ENCODE data around the gene TUBB6. TPM values are rescaled to one million over a fixed set of nuclear protein-coding genes. Genes with fewer than 3 reads are reported as not detected.
A peak's percentile ranks its signal among the peaks of the same experiment; 100 is the strongest.

TUBB6 gene
- total RNA-seq, 2 experiments from 2014 or later: 11.1 to 11.6 TPM

DNA sequence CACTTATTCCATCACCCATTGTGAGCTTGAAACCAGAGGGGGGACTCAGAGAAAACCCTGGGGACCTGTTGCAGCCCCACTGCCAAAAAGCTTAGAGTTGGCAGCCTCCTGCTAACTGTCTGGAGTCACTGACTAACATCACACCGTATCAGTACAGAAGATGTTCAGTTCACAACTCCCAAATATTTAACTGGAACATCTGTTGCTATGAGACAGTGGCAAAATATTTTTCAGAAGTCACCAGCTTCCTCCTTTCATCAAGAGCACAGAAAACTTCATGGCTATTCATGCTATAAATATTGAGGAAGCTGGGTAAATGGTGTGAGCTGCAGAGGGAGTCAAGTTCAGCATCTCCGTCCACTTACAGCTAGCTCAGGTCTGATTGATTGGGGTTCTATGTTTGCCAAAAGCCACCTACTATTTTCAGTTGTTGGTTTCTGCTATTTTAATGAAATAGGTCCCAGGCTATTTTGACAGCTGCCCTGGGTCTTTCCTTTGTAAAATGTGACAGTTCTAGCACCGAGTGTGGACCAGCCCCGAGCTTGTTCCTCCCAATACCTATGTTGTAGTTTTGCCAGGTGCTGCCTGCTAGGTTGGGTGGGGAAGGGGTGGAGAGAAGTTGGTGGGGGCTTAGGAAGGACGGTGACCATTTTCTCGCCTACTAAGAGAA is 9.8 kb downstream of the TUBB6 start:
- DNase-seq: no peak
- peaks cover 2% of the 10 kb centered on the region for H3K9me3 Mint-ChIP-seq
- H3K27me3 Mint-ChIP-seq: no peaks in the 10 kb centered on the region
- no peak overlapping the region for H3K4me3 Mint-ChIP-seq
- no peak overlapping the region for H3K27ac Mint-ChIP-seq
- H3K4me1 Mint-ChIP-seq: no peaks in the 10 kb centered on the region
- peaks cover 7% of the 10 kb centered on the region for H3K36me3 Mint-ChIP-seq

DNA sequence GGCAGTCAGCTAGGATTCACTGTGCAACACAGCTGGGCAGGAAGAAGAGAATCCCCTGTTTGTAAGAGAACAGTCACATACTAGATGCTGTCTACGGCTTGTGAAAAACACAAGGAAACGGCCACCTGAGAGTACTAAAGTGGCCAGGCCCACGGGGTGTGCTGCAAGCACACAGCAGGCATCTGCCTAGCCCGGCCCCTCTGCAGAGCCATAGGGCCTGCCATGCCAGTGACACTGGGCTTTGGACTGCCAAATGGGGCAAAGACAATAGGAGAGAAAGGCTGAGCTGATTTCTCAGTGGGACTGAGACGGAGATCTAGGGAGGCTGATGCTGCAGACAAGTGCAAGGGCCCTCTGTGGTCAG is 10.3 kb downstream of the TUBB6 start:
- Mint-ChIP-seq H3K36me3 (peaks cover 10% of the 10 kb centered on the region), H3K9me3 (no peaks in the 10 kb centered on the region), H3K4me3 (no peak overlapping the region), H3K27me3 (no peaks in the 10 kb centered on the region), H3K27ac (no peak overlapping the region), H3K4me1 (no peaks in the 10 kb centered on the region)
- DNase-seq: no peak

GRCh38 chr18:12318857-12319256 is 10.8 kb downstream of the TUBB6 start:
- Mint-ChIP-seq H3K36me3 (peaks cover 10% of the 10 kb centered on the region), H3K9me3 (no peaks in the 10 kb centered on the region), H3K27me3 (no peaks in the 10 kb centered on the region), H3K4me3 (no peak overlapping the region), H3K4me1 (no peaks in the 10 kb centered on the region), H3K27ac (no peak overlapping the region)
- no peak for DNase-seq

DNA sequence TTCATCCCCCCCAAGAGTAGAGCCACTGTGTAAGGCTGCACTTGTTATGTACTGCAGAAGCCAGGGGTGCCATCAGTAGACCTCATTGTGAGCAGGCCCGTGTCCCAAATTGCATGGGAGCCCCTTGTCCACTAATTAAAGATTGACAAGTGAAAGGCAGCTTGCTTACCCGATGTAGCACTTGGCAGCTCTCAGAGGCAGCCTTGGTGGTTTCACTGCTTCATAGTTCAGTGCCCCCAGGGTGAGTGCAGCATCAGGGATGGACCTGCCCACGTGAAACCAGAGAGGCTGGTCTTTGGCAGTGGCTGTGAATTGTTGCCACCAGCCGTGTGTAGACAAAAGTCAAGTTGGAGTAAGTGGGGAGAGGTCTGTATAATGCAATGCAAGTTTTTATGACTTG is 13.3 kb downstream of the TUBB6 start:
- peaks cover 23% of the 10 kb centered on the region for H3K36me3 Mint-ChIP-seq

GRCh38 chr18:12324991-12325725 is 17.1 kb downstream of the TUBB6 start:
- Mint-ChIP-seq H3K36me3 (peaks cover 44% of the 10 kb centered on the region), H3K9me3 (no peaks in the 10 kb centered on the region), H3K27me3 (no peaks in the 10 kb centered on the region)

More for the DNA sequence above, 13.3 kb downstream of the TUBB6 start:
- no peaks in the 10 kb centered on the region for H3K27me3 Mint-ChIP-seq
- DNase-seq: no peak
- no peak overlapping the region for H3K4me3 Mint-ChIP-seq
- no peaks in the 10 kb centered on the region for H3K9me3 Mint-ChIP-seq
- no peak overlapping the region for H3K27ac Mint-ChIP-seq
- H3K4me1 Mint-ChIP-seq: no peaks in the 10 kb centered on the region

GRCh38 chr18:12325726-12326245 is 17.7 kb downstream of the TUBB6 start:
- Mint-ChIP-seq H3K27ac (no peak overlapping the region), H3K4me3 (no peak overlapping the region), H3K9me3 (no peaks in the 10 kb centered on the region), H3K36me3 (peaks cover 44% of the 10 kb centered on the region), H3K27me3 (no peaks in the 10 kb centered on the region), H3K4me1 (peaks cover 5% of the 10 kb centered on the region)
- no peak for DNase-seq

More at GRCh38 chr18:12324991-12325725, 17.1 kb downstream of the TUBB6 start:
- DNase-seq: no peak
- no peak overlapping the region for H3K4me3 Mint-ChIP-seq
- no peak overlapping the region for H3K27ac Mint-ChIP-seq
- H3K4me1 Mint-ChIP-seq: peaks cover 5% of the 10 kb centered on the region

- H3K27ac Mint-ChIP-seq: no peak overlapping the region
- peaks cover 40% of the 10 kb centered on the region for H3K36me3 Mint-ChIP-seq
These were observed 18.8 kb downstream of the TUBB6 start for GRCh38 chr18:12326711-12327460.

DNA sequence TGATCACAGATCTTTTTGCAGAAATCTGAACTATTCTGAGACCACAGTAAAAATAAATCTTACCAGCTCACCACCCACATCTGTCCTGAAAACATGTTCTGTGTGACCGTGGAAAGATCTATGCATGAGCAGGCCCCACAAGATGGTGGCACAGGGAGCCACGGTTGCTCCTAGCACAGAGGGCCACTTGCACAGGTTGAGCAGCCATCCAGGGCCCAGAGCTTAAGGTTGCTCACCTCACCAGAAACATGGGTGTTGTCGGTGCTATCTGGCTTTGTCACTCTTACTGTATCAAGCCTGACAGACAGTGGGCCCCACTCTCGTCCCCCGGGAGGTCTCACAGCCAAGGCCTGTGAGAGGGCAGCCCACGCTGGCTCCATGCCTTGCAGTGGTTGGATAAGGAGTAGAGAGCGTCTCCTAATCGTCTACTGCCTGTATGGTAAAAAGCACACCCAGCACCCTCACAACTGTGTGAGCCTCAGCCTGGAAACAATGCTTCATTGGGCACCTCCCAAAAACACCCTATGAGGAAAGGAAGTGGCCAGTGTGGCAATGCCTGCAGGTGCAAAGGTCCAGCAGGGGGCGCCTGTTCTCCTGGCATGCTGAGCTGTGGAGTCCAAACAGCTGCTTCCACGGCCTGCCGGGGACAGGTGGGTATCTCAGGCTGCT is 19.6 kb downstream of the TUBB6 start:
- Mint-ChIP-seq H3K4me1 (peaks cover 5% of the 10 kb centered on the region), H3K27ac (no peak overlapping the region), H3K27me3 (no peaks in the 10 kb centered on the region), H3K4me3 (no peak overlapping the region), H3K36me3 (peaks cover 40% of the 10 kb centered on the region), H3K9me3 (no peaks in the 10 kb centered on the region)
- peak; percentile 72 for DNase-seq

More at GRCh38 chr18:12326711-12327460, 18.8 kb downstream of the TUBB6 start:
- H3K27me3 Mint-ChIP-seq: no peaks in the 10 kb centered on the region
- H3K4me3 Mint-ChIP-seq: no peak overlapping the region
- peaks cover 5% of the 10 kb centered on the region for H3K4me1 Mint-ChIP-seq
- DNase-seq: no peak
- no peaks in the 10 kb centered on the region for H3K9me3 Mint-ChIP-seq

GRCh38 chr18:12328179-12328823 is 20.3 kb downstream of the TUBB6 start:
- H3K27ac Mint-ChIP-seq: no peak overlapping the region
- no peak for DNase-seq
- no peaks in the 10 kb centered on the region for H3K9me3 Mint-ChIP-seq
- no peak overlapping the region for H3K4me3 Mint-ChIP-seq
- no peaks in the 10 kb centered on the region for H3K27me3 Mint-ChIP-seq
- H3K36me3 Mint-ChIP-seq: peaks cover 38% of the 10 kb centered on the region
- H3K4me1 Mint-ChIP-seq: peaks cover 5% of the 10 kb centered on the region

- no peak for DNase-seq
- H3K36me3 Mint-ChIP-seq: peaks cover 44% of the 10 kb centered on the region
- H3K27ac Mint-ChIP-seq: no peak overlapping the region
- no peaks in the 10 kb centered on the region for H3K27me3 Mint-ChIP-seq
- no peak overlapping the region for H3K4me3 Mint-ChIP-seq
- H3K4me1 Mint-ChIP-seq: peaks cover 5% of the 10 kb centered on the region
- H3K9me3 Mint-ChIP-seq: no peaks in the 10 kb centered on the region
These were observed 21.2 kb downstream of the TUBB6 start for GRCh38 chr18:12329125-12329698.

- no peak overlapping the region for H3K4me3 Mint-ChIP-seq
- H3K9me3 Mint-ChIP-seq: no peaks in the 10 kb centered on the region
- H3K36me3 Mint-ChIP-seq: peaks cover 47% of the 10 kb centered on the region
- H3K4me1 Mint-ChIP-seq: peaks cover 5% of the 10 kb centered on the region
- DNase-seq: no peak
- no peaks in the 10 kb centered on the region for H3K27me3 Mint-ChIP-seq
- no peak overlapping the region for H3K27ac Mint-ChIP-seq
These were observed 22.7 kb downstream of the TUBB6 start for GRCh38 chr18:12330766-12331165.

GRCh38 chr18:12333506-12334290 is 25.7 kb downstream of the TUBB6 start:
- Mint-ChIP-seq H3K4me1 (no peaks in the 10 kb centered on the region), H3K27me3 (no peaks in the 10 kb centered on the region), H3K9me3 (no peaks in the 10 kb centered on the region), H3K27ac (no peak overlapping the region), H3K36me3 (peaks cover 37% of the 10 kb centered on the region), H3K4me3 (no peak overlapping the region)
- DNase-seq: no peak

GRCh38 chr18:12334366-12334808 is 26.3 kb downstream of the TUBB6 start:
- H3K27ac Mint-ChIP-seq: no peak overlapping the region
- H3K36me3 Mint-ChIP-seq: peaks cover 37% of the 10 kb centered on the region
- H3K4me1 Mint-ChIP-seq: no peaks in the 10 kb centered on the region
- DNase-seq: no peak
- H3K9me3 Mint-ChIP-seq: no peaks in the 10 kb centered on the region
- no peak overlapping the region for H3K4me3 Mint-ChIP-seq
- H3K27me3 Mint-ChIP-seq: no peaks in the 10 kb centered on the region

Measured in activated naive CD8-positive, alpha-beta T cell treated with anti-CD3 and anti-CD28 coated beads for 36 hours (primary cell).